Activated naive CD8-positive, alpha-beta T cell (primary cell): ENCODE data around the gene PARK7.
A peak's percentile ranks its signal among the peaks of the same experiment; 100 is the strongest.
"Not testable (repeated sequence)": the region's sequence is repeated elsewhere in the genome, so short reads cannot be mapped to it uniquely, and the experiment has no call there.

Experiments
- H3K27ac Mint-ChIP-seq: one replicate; pipeline ENCODE4 v1.8.0; 2021; ENCODE audit warnings: mixed read lengths
- H3K27me3 Mint-ChIP-seq: one replicate; pipeline ENCODE4 v1.8.0; 2021; ENCODE audit warnings: mixed read lengths
- H3K36me3 Mint-ChIP-seq: one replicate; pipeline ENCODE4 v1.8.0; 2021; ENCODE audit warnings: mixed read lengths
- H3K4me1 Mint-ChIP-seq: one replicate; pipeline ENCODE4 v1.8.0; 2021; ENCODE audit warnings: low read depth, mixed read lengths
- H3K4me3 Mint-ChIP-seq: one replicate; pipeline ENCODE4 v1.8.0; 2021; ENCODE audit warnings: mild to moderate bottlenecking, mixed read lengths
- H3K9me3 Mint-ChIP-seq: one replicate; pipeline ENCODE4 v1.8.0; 2021; ENCODE audit warnings: low read depth, mixed read lengths

PARK7 gene

DNA sequence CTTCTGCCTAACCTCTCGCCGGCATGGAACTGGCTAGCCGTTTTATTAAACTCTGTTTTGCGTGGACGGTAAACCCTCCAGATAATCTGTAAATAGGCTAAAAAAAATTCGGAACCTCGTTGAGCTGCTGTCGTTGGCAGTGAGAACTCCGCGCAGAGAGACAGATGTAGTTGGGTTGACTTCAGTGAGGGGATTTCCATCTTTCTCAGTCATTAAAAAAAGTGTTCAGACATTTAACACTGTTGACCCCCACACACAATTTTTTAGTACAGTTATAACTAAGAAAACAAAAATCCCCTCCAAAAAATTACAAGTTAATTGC is 464 bp downstream of the PARK7 start:
- H3K4me3 Mint-ChIP-seq: peak overlapping the region; percentile 98
- H3K27me3 Mint-ChIP-seq: no peaks in the 10 kb centered on the region
- H3K36me3 Mint-ChIP-seq: peaks cover 16% of the 10 kb centered on the region
- peak overlapping the region; percentile 99 for H3K27ac Mint-ChIP-seq
- peaks cover 66% of the 10 kb centered on the region for H3K4me1 Mint-ChIP-seq
- H3K9me3 Mint-ChIP-seq: no peaks in the 10 kb centered on the region

DNA sequence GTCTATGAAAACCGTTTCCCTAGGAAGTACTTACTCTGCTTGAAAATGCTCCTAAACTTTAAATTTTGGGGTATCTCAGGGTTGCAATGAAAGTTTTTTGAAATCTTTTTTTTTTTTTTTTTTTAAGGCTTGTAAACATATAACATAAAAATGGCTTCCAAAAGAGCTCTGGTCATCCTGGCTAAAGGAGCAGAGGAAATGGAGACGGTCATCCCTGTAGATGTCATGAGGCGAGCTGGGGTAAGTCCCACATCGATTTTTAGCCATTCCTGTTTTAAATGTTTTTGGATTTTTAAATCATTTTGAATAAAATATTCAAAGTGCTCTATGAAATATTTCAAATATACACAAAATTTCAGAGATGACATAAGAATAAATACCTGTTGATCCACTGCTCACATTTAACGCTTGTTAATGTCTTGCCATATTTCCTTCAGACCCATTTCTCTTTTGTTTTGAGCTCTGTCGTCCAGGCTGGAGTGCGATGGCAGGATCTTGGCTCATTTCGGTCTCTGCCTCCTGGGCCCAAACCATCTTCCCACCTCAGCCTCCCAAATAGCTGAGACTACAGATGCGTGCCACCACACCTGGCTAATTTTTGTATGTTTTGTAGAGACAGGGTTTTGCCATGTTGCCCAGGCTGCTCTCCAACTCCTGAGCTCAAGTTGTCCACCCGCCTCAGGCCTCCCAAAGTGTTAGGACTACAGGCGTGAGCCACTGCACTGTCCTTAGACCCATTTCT is 1.3 kb downstream of the PARK7 start:
- Mint-ChIP-seq H3K36me3 (peaks cover 16% of the 10 kb centered on the region), H3K4me3 (peak overlapping the region; percentile 98), H3K27me3 (no peaks in the 10 kb centered on the region), H3K9me3 (no peaks in the 10 kb centered on the region), H3K27ac (peak overlapping the region; percentile 99), H3K4me1 (peaks cover 68% of the 10 kb centered on the region)

DNA sequence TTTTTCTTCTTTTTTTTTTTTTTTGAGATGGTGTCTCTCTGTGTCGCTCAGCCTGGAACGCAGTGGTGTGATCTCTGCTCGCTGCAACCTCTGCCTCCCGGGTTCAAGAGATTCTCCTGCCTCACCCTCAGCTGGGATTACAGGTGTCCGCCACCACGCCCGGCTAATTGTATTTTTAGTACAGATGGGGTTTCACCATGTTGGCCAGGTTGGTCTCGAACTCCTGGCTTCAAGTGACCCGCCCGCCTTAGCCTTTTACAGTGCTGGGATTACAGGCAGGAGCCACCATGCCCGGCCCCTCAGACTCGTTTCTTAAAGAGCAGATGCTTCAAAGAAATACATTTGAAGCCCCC is 1.8 kb downstream of the PARK7 start:
- H3K4me1 Mint-ChIP-seq: peaks cover 68% of the 10 kb centered on the region
- not testable (repeated sequence) for H3K9me3 Mint-ChIP-seq, H3K27me3 Mint-ChIP-seq
- peaks cover 16% of the 10 kb centered on the region for H3K36me3 Mint-ChIP-seq
- peak overlapping the region; percentile 98 for H3K4me3 Mint-ChIP-seq
- H3K27ac Mint-ChIP-seq: peak overlapping the region; percentile 82

DNA sequence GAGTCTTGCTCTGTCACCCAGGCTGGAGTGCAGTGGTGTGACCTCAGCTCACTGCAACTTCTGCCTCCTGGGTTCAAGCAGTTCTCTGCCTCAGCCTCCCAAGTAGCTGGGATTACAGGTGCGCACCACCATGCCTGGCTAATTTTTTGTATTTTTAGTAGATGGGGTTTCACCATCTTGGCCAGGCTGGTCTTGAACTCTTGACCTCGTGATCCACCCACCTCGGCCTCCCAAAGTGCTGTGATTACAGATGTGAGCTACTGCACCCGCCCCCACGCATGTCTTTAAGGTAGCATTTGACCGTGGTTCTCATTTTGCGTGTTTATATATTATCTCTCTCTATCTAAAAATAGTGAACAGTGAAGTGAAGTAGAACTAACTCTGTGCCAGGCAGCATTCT is 2.3 kb downstream of the PARK7 start:
- H3K27ac Mint-ChIP-seq: peak overlapping the region; percentile 82
- H3K4me1 Mint-ChIP-seq: peaks cover 71% of the 10 kb centered on the region
- H3K9me3 Mint-ChIP-seq, H3K27me3 Mint-ChIP-seq: not testable (repeated sequence)
- peak overlapping the region; percentile 98 for H3K4me3 Mint-ChIP-seq
- H3K36me3 Mint-ChIP-seq: peaks cover 17% of the 10 kb centered on the region

DNA sequence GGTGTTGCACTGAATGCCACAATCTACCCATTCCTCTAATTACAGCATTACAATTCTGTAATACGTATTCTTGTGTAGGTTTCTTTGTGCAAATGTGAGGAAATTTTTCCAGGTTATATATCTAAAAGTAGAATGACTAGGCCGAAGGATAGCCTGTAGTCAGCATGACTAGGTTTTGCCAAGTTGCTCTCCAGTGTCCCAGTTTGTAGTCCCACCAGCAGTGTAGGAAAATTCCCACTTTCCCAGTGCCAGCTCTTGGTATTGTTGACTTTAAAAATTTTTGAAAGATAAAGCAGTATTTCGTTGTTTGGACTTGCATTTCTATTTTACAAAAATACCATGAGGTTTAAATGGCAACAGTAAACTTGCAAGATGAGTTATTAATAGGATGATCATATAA is 3.0 kb downstream of the PARK7 start:
- Mint-ChIP-seq H3K27ac (peak overlapping the region; percentile 82), H3K4me3 (peak overlapping the region; percentile 98), H3K36me3 (peaks cover 21% of the 10 kb centered on the region), H3K9me3 (no peaks in the 10 kb centered on the region), H3K4me1 (peaks cover 67% of the 10 kb centered on the region), H3K27me3 (no peaks in the 10 kb centered on the region)

DNA sequence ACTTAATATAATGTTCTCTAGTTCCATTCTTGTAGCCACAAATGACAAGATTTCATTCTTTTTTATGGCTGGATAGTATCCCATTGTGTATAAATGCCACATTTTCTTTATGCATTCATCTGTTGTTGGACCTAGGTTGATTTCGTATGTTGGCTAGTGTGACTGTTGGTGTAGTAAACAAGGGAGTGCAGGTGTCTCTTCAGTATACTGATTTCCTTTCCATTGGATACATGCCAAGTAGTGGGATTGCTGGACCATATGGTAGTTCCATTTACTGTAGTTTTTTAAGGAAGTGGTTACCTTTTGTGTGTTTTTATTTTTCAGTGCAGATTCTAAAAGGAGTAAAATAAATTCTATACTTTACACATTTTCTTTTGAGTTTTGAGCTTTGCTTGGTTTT is 5.7 kb downstream of the PARK7 start:
- no peaks in the 10 kb centered on the region for H3K9me3 Mint-ChIP-seq
- H3K27ac Mint-ChIP-seq: peak overlapping the region; percentile 25
- H3K27me3 Mint-ChIP-seq: no peaks in the 10 kb centered on the region
- H3K36me3 Mint-ChIP-seq: peaks cover 19% of the 10 kb centered on the region
- peaks cover 56% of the 10 kb centered on the region for H3K4me1 Mint-ChIP-seq
- H3K4me3 Mint-ChIP-seq: peak overlapping the region; percentile 33

DNA sequence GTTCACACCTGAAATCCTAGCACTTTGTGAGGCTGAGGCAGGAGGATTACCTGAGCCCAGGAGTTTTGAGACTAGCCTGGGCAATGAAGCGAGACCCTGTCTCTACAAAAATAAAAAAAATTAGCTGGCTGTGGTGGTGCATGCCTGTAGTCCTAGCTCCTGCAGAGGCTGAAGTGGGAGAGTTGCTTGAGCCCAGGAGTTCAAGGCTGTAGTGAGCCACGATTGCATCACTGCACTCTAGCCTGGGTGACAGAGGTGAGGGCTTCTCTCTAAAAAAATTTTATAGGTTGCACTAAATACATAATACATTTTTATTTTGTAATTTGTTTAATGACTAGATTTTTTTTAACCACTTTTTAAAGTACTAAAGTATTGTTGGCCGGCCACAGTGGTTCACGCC is 6.1 kb downstream of the PARK7 start:
- Mint-ChIP-seq H3K9me3 (no peaks in the 10 kb centered on the region), H3K4me1 (peaks cover 51% of the 10 kb centered on the region), H3K4me3 (no peak overlapping the region), H3K27ac (peak overlapping the region; percentile 25), H3K36me3 (peaks cover 17% of the 10 kb centered on the region), H3K27me3 (no peaks in the 10 kb centered on the region)

DNA sequence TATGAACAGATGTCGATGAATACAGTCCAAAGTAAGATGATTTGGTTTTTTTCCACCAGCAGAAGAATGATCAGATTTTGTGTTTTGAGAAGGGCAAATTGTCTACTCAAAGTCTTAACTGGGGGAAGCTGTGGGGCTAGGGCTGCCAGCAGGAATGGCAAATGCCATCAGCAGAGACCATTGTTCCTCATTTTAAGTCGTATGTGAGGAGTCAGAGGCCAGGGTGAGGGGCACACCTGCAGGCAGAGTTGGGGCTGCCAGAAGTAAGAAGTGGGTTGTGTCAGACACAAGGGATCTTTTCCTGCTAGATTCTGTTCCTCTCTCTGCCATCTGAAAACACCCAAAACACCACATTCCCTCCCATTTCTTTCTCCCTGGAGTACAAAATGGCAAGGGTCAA is 8.7 kb downstream of the PARK7 start:
- H3K36me3 Mint-ChIP-seq: peaks cover 9% of the 10 kb centered on the region
- no peak overlapping the region for H3K4me3 Mint-ChIP-seq
- peaks cover 32% of the 10 kb centered on the region for H3K4me1 Mint-ChIP-seq
- H3K9me3 Mint-ChIP-seq: no peaks in the 10 kb centered on the region
- peak overlapping the region; percentile 34 for H3K27ac Mint-ChIP-seq
- no peaks in the 10 kb centered on the region for H3K27me3 Mint-ChIP-seq

DNA sequence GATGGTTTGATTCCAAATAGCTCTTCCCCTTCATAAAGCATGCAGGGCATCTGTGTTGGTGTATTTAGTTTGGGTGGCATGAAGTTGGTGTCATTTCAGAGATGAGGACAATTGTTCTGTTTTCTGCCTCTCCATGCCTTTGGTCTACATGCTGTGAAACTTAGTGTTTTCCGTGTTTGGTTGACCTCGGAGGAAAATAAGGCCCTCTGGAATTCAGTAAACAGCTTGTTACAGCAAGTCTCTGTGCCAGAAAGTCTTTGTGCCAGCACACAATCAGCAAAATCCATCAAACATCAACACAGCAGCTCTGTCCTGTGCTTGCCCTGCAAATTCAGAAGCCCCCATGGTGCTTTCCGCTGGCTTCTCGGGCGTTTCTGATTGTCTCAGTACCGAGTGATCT is 9.5 kb downstream of the PARK7 start:
- Mint-ChIP-seq H3K27ac (no peak overlapping the region), H3K36me3 (peaks cover 7% of the 10 kb centered on the region), H3K4me3 (no peak overlapping the region), H3K9me3 (no peaks in the 10 kb centered on the region), H3K27me3 (no peaks in the 10 kb centered on the region), H3K4me1 (peaks cover 26% of the 10 kb centered on the region)

DNA sequence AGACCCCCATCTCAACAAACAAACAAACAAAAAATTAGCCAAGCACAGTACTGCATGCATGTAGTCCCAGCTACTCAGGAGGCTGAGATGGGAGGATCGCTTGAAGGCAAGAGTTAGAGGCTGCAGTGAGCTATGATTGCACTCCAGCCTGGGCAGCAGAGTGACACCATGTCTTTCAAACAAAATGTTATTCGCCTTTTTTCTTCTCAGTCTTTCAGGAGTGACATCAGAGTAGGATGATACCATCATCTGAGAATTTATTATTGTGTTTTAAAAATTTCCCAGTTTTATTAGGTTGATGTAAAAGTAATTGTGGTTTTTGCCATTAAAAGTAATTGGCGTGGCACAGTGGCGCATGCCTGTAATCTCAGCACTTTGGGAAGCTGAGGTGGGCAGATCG is 10.8 kb downstream of the PARK7 start:
- Mint-ChIP-seq H3K27me3 (no peaks in the 10 kb centered on the region), H3K4me1 (peaks cover 19% of the 10 kb centered on the region), H3K9me3 (no peaks in the 10 kb centered on the region), H3K4me3 (no peak overlapping the region), H3K36me3 (peaks cover 7% of the 10 kb centered on the region), H3K27ac (no peak overlapping the region)

DNA sequence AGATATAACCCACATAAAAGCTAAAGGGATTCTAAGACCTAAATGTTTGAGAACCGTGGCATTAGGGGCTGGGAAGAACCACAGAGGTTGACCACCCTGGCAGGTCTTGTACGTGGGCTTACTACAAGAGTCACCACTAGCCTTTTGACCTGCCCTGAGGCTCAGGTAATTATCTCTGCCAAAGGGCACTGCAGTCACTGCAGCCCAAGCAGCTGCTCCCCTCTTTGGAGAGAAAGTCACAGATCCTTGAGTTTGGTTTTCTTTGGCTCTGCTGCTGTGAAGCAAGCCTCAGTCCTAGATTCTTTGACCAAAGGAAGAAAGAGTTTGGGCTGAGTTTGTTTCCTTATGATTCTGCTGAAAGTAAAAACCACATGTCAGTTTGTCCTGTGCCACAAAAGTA is 11.6 kb downstream of the PARK7 start:
- Mint-ChIP-seq H3K9me3 (no peaks in the 10 kb centered on the region), H3K36me3 (peaks cover 7% of the 10 kb centered on the region), H3K4me3 (no peak overlapping the region), H3K4me1 (peaks cover 17% of the 10 kb centered on the region), H3K27me3 (no peaks in the 10 kb centered on the region), H3K27ac (peak overlapping the region; percentile 41)

DNA sequence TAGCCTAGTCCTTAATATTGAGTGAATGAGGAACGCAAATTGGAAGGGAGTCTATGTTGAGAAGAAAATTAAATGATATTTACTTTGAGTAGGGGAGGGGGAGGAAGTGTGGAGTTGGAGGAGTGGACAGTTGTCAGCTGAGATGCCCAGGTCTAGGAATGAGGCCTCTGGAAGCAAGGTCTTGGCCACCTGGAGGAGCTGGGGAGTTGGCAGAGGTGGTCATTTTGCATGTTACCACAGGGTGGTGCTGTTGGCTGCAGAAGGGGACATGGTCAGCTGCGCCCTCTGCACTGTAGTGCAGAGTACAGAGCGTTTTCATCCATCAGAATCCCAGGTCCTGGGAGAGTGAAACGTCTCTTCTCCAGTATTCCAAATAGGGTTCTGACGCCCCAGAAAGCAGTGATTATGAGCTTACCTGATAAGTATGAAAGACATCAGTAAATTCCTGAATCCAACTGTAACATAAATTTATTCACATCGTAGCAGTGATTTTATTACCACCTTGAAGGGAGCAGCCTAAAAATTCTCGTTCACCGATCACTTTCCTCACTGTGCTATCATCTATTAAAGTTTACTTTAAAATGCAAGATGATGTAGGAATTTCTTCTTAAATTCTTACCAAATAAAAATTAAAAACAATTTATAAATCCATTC is 13.8 kb downstream of the PARK7 start:
- peaks cover 14% of the 10 kb centered on the region for H3K4me1 Mint-ChIP-seq
- peak overlapping the region; percentile 59 for H3K27ac Mint-ChIP-seq
- H3K4me3 Mint-ChIP-seq: no peak overlapping the region
- H3K27me3 Mint-ChIP-seq: no peaks in the 10 kb centered on the region
- H3K36me3 Mint-ChIP-seq: peaks cover 2% of the 10 kb centered on the region
- H3K9me3 Mint-ChIP-seq: no peaks in the 10 kb centered on the region

DNA sequence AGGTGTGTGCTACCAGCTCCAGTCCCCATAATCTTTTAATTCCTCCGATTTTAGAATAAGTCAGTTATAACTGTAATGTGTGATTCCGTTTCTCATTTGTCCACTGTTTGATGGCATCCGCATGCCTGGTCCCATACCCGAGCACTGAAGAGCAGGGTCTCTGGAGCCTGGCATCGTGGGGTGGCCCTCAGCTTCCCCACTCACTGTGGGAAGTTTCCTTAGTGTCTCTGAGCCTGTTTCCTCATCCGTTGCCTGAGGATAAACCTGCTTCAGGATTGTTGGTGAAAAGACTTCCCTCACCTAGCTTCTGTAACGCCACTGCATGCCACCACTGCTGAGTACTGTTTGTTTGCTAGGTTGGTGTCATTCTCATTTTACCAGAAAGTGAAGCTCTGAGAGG is 19.5 kb downstream of the PARK7 start:
- no peaks in the 10 kb centered on the region for H3K27me3 Mint-ChIP-seq
- no peaks in the 10 kb centered on the region for H3K9me3 Mint-ChIP-seq
- peaks cover 13% of the 10 kb centered on the region for H3K4me1 Mint-ChIP-seq
- H3K27ac Mint-ChIP-seq: peak overlapping the region; percentile 73
- H3K4me3 Mint-ChIP-seq: no peak overlapping the region
- peaks cover 2% of the 10 kb centered on the region for H3K36me3 Mint-ChIP-seq

DNA sequence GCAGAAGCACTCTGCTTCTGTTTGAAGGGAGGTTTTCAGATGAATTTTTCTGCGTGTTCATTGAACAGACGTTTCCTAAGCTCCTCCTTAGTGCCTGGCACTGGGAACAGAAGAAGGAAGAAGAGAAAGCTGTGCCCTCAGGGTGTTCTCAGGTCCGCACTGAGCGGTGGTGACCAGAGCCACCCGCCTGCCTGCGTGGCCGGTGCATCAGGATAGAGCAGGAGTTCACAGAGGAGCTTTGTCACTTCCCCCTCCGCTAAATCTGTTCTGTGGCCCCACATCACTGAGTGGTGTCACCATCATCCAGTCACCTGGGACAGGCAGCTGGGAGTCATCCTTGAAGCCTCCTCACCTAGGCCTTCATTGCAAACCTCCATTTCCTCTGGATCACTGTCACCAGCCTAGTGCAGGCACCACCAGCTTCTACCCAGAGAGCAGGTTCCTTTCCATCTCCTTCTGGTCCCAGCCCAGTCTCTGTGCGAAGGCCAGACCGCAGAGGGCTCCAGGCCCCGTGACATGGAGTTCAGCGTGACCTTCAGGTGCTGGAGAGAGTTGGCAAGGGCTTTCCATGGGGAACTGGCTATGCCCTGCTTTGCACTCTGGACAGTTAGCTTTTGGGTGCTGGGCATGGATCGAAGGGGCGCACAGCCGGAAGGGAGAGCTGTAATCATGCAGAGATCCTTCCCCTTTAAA is 21.7 kb downstream of the PARK7 start:
- H3K36me3 Mint-ChIP-seq: peaks cover 5% of the 10 kb centered on the region
- H3K4me3 Mint-ChIP-seq: no peak overlapping the region
- no peaks in the 10 kb centered on the region for H3K9me3 Mint-ChIP-seq
- no peak overlapping the region for H3K27ac Mint-ChIP-seq
- H3K27me3 Mint-ChIP-seq: no peaks in the 10 kb centered on the region
- peaks cover 7% of the 10 kb centered on the region for H3K4me1 Mint-ChIP-seq

DNA sequence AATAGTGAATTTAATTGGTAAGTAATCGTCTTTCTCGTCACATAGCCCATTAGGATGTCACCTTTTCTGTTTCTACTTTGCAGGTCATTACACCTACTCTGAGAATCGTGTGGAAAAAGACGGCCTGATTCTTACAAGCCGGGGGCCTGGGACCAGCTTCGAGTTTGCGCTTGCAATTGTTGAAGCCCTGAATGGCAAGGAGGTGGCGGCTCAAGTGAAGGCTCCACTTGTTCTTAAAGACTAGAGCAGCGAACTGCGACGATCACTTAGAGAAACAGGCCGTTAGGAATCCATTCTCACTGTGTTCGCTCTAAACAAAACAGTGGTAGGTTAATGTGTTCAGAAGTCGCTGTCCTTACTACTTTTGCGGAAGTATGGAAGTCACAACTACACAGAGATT is 23.3 kb downstream of the PARK7 start:
- Mint-ChIP-seq H3K4me3 (no peak overlapping the region), H3K27me3 (no peaks in the 10 kb centered on the region), H3K27ac (no peak overlapping the region), H3K9me3 (no peaks in the 10 kb centered on the region), H3K36me3 (peaks cover 6% of the 10 kb centered on the region), H3K4me1 (peaks cover 7% of the 10 kb centered on the region)
